NCI-H2227 (cell line): ENCODE measurements around the gene DOCK9.
"Not testable (repeated sequence)": the region's sequence is repeated elsewhere in the genome, so short reads cannot be mapped to it uniquely, and the experiment has no call there.

ENCODE experiments used
- DNase-seq: peaks from one replicate; lab custom pipeline; 2025; ENCODE audit not compliant: unreplicated experiment; lab: John Stamatoyannopoulos, UW

DOCK9 gene

DNA sequence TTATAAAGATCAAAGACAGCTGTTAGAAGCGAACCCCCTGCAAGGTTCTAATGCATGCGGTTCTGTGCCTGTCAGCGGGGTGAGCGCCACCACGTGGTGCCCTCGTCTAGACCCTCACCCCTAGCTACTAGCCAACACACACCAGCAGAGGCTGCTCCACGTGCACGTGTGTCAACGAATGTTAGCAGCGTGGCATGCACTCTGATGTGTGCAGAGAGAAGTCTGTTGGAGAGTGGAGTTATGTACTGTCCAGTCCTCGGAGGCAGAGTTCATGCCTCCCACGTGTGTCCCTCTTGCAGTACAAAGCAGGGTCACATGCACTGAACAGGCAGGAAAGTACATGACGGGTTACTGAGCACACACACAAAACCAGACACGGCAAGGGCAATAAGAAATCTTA is 150.4 kb downstream of the DOCK9 start:
- DNase-seq: no peak

- no peak for DNase-seq
These were observed 151.7 kb downstream of the DOCK9 start for GRCh38 chr13:98826146-98826545.

GRCh38 chr13:98825659-98826058 is 152.2 kb downstream of the DOCK9 start:
- no peak for DNase-seq

- no peak for DNase-seq
These were observed 153.3 kb downstream of the DOCK9 start for GRCh38 chr13:98824376-98825160.

- no peak for DNase-seq
These were observed 154.4 kb downstream of the DOCK9 start for GRCh38 chr13:98823442-98823841.

DNA sequence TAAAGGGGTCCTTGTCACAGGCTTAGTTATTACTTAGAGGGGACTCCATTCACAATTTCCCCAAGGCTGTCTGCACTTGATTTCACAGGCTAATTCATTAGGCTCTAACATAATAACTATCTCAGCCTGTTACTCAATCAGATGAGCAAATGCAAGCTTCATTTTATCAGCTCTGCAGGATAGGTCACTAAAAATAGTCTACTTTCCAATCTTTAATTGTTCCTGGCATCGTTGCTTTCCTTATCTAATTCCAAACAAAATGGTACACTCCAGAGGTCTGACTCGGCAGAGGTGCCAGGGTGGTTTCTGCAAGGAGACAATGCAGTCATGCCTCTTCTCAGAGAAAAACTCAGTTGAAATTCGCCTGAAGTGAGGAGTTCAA is 155.6 kb downstream of the DOCK9 start:
- DNase-seq: no peak

- DNase-seq: no peak
These were observed 156.3 kb downstream of the DOCK9 start for GRCh38 chr13:98821372-98822224.

DNA sequence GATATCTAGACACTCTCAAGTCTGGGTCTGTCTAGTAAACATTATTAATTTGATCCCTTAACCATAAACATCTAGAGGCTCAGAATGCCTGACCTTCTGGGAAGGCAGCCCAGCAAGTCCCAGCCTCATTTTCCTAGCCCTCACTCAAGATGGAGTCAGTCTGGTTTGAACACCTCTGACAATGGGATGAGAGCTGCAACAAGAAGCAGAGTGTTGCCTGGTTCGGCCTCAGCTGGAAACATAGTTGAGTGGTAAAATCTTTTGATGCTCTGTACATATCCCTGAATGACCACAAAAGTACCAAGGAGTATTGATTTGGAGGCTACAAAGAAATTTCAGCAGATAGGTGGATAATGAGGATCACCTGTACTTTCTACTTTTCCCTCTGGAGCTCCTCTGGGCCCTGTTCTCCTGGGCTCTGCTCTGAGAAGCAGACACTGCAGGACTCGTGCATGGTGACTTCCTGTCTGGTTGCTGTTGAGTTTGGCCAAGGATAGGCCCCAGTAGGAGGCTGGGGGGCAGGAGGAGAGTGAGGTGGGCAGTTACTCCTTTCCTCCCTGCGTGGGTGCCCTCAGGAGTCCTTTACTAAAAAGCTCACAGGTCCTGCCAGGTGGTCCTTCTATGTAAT is 157.0 kb downstream of the DOCK9 start:
- DNase-seq: no peak

GRCh38 chr13:98820300-98820699 is 157.6 kb downstream of the DOCK9 start:
- no peak for DNase-seq

DNA sequence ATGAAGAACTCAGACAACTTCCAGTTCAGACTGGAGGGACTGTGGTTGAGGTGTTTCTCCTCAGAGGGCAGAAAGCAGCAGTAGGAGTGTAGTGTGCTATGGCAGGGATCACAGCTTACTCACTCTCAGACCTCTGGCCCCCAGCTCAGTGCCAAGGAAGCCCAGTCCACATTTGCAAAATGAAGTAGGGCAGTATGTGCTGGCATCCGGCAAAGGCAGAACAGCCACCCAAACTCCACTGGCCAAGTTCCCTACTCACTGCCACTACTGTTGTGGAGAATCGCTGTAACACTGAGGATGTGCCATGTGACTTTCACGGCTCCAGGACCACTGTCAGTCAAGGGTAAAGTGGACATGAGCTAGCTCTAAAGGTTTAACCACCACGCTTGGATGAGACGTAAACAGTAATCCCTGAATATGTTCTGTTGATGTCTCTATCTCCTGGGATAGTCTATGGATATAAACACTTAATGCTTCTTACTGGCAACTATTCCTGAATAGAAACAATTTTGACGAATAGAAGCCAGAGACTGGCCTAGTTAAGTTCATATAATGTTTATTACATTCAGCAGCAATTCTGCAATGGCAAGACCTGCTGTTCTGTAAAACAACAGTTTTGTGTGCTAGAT is 158.4 kb downstream of the DOCK9 start:
- DNase-seq: no peak

DNA sequence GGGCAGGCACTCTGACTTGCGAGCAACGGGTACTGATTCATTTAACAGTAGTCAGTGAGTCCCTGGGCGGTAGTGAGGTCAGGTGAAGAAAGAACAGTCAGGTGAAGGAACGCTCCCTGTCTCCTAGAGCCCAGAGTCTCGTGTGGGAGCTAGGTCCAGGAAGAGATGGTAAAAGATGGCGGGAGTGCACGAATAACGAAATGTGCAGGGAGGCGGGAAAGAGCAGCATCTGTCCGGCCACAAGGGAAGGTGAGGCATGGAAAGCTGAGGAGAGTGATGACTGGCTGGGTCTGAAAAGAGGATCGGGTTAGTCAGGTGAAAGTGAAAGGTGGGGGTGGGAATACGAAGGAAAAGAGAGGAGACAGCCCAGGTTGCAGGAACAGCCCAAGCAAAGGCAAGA is 161.5 kb downstream of the DOCK9 start:
- DNase-seq: no peak

- no peak for DNase-seq
These were observed 163.9 kb downstream of the DOCK9 start for GRCh38 chr13:98813993-98814392.

DNA sequence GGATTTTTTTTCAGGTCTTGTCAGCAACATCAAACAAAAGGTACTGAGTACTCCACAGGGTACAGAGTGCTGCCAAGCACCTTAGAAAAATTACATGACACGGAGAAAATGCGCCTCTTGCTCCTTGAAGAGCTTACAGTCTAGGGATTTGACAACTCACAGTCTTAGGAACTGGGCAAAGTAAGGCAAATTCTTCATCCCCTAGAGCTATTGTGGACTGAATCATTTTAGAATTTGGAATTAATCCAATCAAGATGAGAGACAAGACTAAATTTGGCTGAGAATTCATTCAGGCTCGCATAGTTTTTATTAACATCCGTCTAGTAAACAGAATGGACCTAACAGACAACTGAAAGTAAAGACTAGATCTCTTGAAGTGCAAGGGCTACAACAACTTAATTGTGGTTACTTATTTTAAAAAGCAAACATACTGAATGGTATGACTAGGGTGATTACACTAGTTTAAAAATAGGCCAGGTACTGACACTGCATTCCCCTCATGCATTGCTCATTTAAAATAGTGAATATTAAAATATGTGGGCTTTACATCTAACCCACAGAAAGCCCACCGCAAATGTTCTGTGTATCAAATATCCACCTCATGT is 165.6 kb downstream of the DOCK9 start:
- DNase-seq: not testable (repeated sequence)

DNA sequence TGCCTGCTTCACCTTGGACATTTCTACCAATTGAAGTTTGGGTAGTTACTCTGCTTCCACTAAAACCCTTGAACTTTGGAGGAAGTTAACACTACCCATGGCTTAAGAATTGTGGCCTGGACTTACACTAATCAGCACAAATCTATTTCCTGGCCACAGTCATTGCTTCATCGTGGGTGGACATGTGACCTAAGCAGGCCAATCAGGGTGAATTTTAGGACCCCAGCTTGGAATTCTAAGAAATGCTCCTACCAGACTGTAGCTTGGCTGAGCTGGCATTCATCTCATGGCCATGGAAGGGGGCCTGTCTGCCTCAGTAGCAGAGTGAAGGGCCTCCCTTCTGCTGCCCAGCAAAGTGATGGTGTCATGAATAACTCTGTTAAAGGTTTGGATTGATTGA is 167.1 kb downstream of the DOCK9 start:
- no peak for DNase-seq

GRCh38 chr13:98809345-98809777 is 168.5 kb downstream of the DOCK9 start:
- DNase-seq: no peak

- no peak for DNase-seq
These were observed 170.1 kb downstream of the DOCK9 start for GRCh38 chr13:98807774-98808173.

- DNase-seq: no peak
These were observed 173.5 kb downstream of the DOCK9 start for GRCh38 chr13:98804336-98804855.

GRCh38 chr13:98803921-98804320 is 173.9 kb downstream of the DOCK9 start:
- no peak for DNase-seq

- no peak for DNase-seq
These were observed 174.7 kb downstream of the DOCK9 start for GRCh38 chr13:98803111-98803561.

GRCh38 chr13:98802559-98802958 is 175.3 kb downstream of the DOCK9 start:
- DNase-seq: no peak
